BE2C (cell line): ENCODE data around the gene PRKD1.

ENCODE experiments used
- DNase-seq: peaks from one replicate; pipeline ENCODE4 v3.0.0-alpha.2; 2020
- H3K27me3 ChIP-seq: fragments of 250-450 bp; sonication (Bioruptor Pico); 2 replicates; pipeline ENCODE4 v1.5.1; 2020; ENCODE audit warnings: mild to moderate bottlenecking
- H3K36me3 ChIP-seq: fragments of 250-450 bp; sonication (Bioruptor Pico); 2 replicates; pipeline ENCODE4 v1.5.1; 2020; ENCODE audit warnings: mild to moderate bottlenecking
- H3K4me1 ChIP-seq: fragments of 250-450 bp; sonication (Bioruptor Pico); 2 replicates; pipeline ENCODE4 v1.5.1; 2020
- H3K4me3 ChIP-seq: 2 replicates; pipeline ENCODE4 v1.5.1; 2011; ENCODE audit warnings: low read depth, low read length
- H3K9me3 ChIP-seq: fragments of 250-450 bp; sonication (Bioruptor Pico); 2 replicates; pipeline ENCODE4 v1.5.1; 2020
- TF ChIP-seq, protein P1 (sequence below): IDR thresholded peaks from 2 replicates; pipeline ENCODE4 v1.5.1; 2012; ENCODE audit warnings: mild to moderate bottlenecking, low read depth, low read length

The PRKD1 gene

GRCh38 chr14:29536886-29537511, 390.6 kb downstream of the PRKD1 start:
- H3K9me3 ChIP-seq: no peaks in the 10 kb centered on the region
- no peak overlapping the region for H3K4me3 ChIP-seq
- no peaks in the 10 kb centered on the region for H3K36me3 ChIP-seq
- TF ChIP-seq, protein P1, sequence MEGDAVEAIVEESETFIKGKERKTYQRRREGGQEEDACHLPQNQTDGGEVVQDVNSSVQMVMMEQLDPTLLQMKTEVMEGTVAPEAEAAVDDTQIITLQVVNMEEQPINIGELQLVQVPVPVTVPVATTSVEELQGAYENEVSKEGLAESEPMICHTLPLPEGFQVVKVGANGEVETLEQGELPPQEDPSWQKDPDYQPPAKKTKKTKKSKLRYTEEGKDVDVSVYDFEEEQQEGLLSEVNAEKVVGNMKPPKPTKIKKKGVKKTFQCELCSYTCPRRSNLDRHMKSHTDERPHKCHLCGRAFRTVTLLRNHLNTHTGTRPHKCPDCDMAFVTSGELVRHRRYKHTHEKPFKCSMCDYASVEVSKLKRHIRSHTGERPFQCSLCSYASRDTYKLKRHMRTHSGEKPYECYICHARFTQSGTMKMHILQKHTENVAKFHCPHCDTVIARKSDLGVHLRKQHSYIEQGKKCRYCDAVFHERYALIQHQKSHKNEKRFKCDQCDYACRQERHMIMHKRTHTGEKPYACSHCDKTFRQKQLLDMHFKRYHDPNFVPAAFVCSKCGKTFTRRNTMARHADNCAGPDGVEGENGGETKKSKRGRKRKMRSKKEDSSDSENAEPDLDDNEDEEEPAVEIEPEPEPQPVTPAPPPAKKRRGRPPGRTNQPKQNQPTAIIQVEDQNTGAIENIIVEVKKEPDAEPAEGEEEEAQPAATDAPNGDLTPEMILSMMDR: peak; percentile 40
- H3K27me3 ChIP-seq: no peaks in the 10 kb centered on the region
- DNase-seq: no peak
- no peaks in the 10 kb centered on the region for H3K4me1 ChIP-seq

GRCh38 chr14:29529418-29529817, 398.2 kb downstream of the PRKD1 start:
- Histone ChIP-seq H3K9me3 (no peaks in the 10 kb centered on the region), H3K4me1 (no peaks in the 10 kb centered on the region), H3K27me3 (no peaks in the 10 kb centered on the region), H3K4me3 (no peak overlapping the region), H3K36me3 (no peaks in the 10 kb centered on the region)
- DNase-seq: peak; percentile 10
- TF ChIP-seq, protein P1: peak; percentile 46

- Histone ChIP-seq H3K4me1 (no peaks in the 10 kb centered on the region), H3K4me3 (no peak overlapping the region), H3K36me3 (no peaks in the 10 kb centered on the region), H3K9me3 (no peaks in the 10 kb centered on the region), H3K27me3 (peaks cover 4% of the 10 kb centered on the region; the same call in 1 of the 2 replicates)
- no peak for DNase-seq
- TF ChIP-seq, protein P1: no peak
Observed at GRCh38 chr14:29528889-29529288, 398.8 kb downstream of the PRKD1 start.

DNA sequence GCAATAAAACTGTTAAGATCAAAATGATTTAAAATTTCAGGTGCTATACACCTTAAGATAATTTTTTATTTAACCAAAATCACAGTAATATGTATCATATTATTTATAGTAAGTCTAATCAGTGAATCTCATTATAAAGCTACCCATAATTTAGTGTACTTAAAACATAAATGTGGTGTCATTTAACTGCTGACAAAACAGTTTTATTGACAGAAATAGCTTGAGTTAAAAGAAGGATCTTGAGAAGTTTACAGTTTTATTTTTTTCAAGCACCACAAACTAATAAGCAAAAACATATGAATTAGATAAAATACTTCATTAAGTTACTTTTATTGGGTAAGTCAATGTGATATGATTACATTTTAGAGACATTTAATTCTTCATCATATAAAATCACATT, 400.4 kb downstream of the PRKD1 start:
- Histone ChIP-seq H3K36me3 (no peaks in the 10 kb centered on the region), H3K4me1 (no peaks in the 10 kb centered on the region), H3K9me3 (no peaks in the 10 kb centered on the region), H3K4me3 (no peak overlapping the region), H3K27me3 (peaks cover 5% of the 10 kb centered on the region; the same call in 1 of the 2 replicates)
- no peak for DNase-seq
- TF ChIP-seq, protein P1: no peak
